ENCODE measurements around the gene ARHGAP18.

The ARHGAP18 gene

GRCh38 chr6:129677620-129678325, 32.2 kb downstream of the ARHGAP18 start:
- TF ChIP-seq ZNF354C (tag by site-specific recombination; IDR thresholded peaks at IDR 0.05; ENCODE audit: borderline replicate concordance, low read depth) (no peak), ZNF558 (tag by site-specific recombination; IDR thresholded peaks at IDR 0.05) (no peak), ZNF555 (tag by site-specific recombination; conservative IDR thresholded peaks at IDR 0.05) (no peak), ZNF112 (tag by site-specific recombination; IDR thresholded peaks at IDR 0.05) (no peak), MEIS1 (CRISPR knock-in tag; IDR thresholded peaks at IDR 0.05; ENCODE audit: borderline replicate concordance) (no peak), ZNF18 (tag by site-specific recombination; IDR thresholded peaks at IDR 0.05) (no peak), WT1 (tag by site-specific recombination; IDR thresholded peaks at IDR 0.05) (no peak), ZNF621 (tag by site-specific recombination; IDR thresholded peaks at IDR 0.05) (no peak), ZNF302 (tag by site-specific recombination; IDR thresholded peaks at IDR 0.05; ENCODE audit: low read depth) (no peak)
- no peak overlapping the region for H3K4me3 ChIP-seq (ENCODE audit: low read depth, low read length)
- H3K36me3 ChIP-seq (ENCODE audit: control insufficient read depth in 2 of 2, insufficient read depth in 1 of 2, low read length in 2 of 2), result no peaks in the 10 kb centered on the region
- peaks cover 6% of the 10 kb centered on the region; the same call in 1 of the 2 replicates for H3K4me1 ChIP-seq (ENCODE audit: control insufficient read depth, insufficient read depth, low read length)
- H3K27ac ChIP-seq (ENCODE audit: extremely low read depth, low read depth, low read length), result no peak overlapping the region
- H3K9me3 ChIP-seq (ENCODE audit: control insufficient read depth, insufficient read depth, low read depth, low read length), result no peaks in the 10 kb centered on the region
- POLR2A ChIA-PET, result no interaction called here
- CTCF ChIA-PET, result interaction anchor here (0.7 to 0.9 kb wide), 3 partner anchors 8 to 98 kb away, joined by 3 to 4 read pairs (median 4); no protein-coding TSS in a partner anchor

- no peak overlapping the region for H3K4me3 ChIP-seq (ENCODE audit: low read depth, low read length)
- no peaks in the 10 kb centered on the region for H3K36me3 ChIP-seq (ENCODE audit: control insufficient read depth in 2 of 2, insufficient read depth in 1 of 2, low read length in 2 of 2)
- ChIA-PET POLR2A (interaction anchor here (0.5 to 1.3 kb wide), 3 partner anchors 23 to 92 kb away, joined by 4 to 6 read pairs (median 5); partner anchors contain the start of gene ARHGAP18), CTCF (interaction anchor here (0.8 to 1.5 kb wide), 3 partner anchors 8 to 78 kb away, joined by 3 to 7 read pairs (median 4); no protein-coding TSS in a partner anchor)
- H3K27ac ChIP-seq (ENCODE audit: extremely low read depth, low read depth, low read length), result no peak overlapping the region
- H3K9me3 ChIP-seq (ENCODE audit: control insufficient read depth, insufficient read depth, low read depth, low read length), result no peaks in the 10 kb centered on the region
- TF ChIP-seq PRDM1 (tag by site-specific recombination; IDR thresholded peaks at IDR 0.05) (peak; percentile 54), ZNF837 (tag by site-specific recombination; IDR thresholded peaks at IDR 0.05) (no peak)
- H3K4me1 ChIP-seq (ENCODE audit: control insufficient read depth, insufficient read depth, low read length), result peaks cover 7% of the 10 kb centered on the region; the same call in 1 of the 2 replicates
These were observed 34.1 kb downstream of the ARHGAP18 start for GRCh38 chr6:129675669-129676472.

- ChIA-PET CTCF (interaction anchor here (0.6 to 1.5 kb wide), 4 partner anchors 73 to 1782 kb away, joined by 3 to 7 read pairs (median 4); no protein-coding TSS in a partner anchor), POLR2A (no interaction called here)
- Histone ChIP-seq H3K27ac (ENCODE audit: extremely low read depth, low read depth, low read length) (no peak overlapping the region), H3K36me3 (ENCODE audit: control insufficient read depth in 2 of 2, insufficient read depth in 1 of 2, low read length in 2 of 2) (no peaks in the 10 kb centered on the region), H3K9me3 (ENCODE audit: control insufficient read depth, insufficient read depth, low read depth, low read length) (no peaks in the 10 kb centered on the region), H3K4me1 (ENCODE audit: control insufficient read depth, insufficient read depth, low read length) (peaks cover 7% of the 10 kb centered on the region; the same call in 1 of the 2 replicates), H3K4me3 (ENCODE audit: low read depth, low read length) (no peak overlapping the region)
- TF ChIP-seq ZNF354C (tag by site-specific recombination; IDR thresholded peaks at IDR 0.05; ENCODE audit: borderline replicate concordance, low read depth), result no peak
- no peak for TF ChIP-seq ZNF324 (tag by site-specific recombination; IDR thresholded peaks at IDR 0.05)
- TF ChIP-seq ZBTB7A (tag by site-specific recombination; IDR thresholded peaks at IDR 0.05; ENCODE audit: low read depth), result no peak
These were observed 36.2 kb downstream of the ARHGAP18 start for GRCh38 chr6:129673748-129674147.
